HG02981 (cell line): ENCODE measurements around the gene PPP2R5D.
"Not testable (repeated sequence)": the region's sequence is repeated elsewhere in the genome, so short reads cannot be mapped to it uniquely, and the experiment has no call there.

Experiments
- ATAC-seq: cut with Tn5 transposase; IDR thresholded peaks from one replicate; pipeline ENCODE4 v1.9.1; 2021; ENCODE audit warnings: mild to moderate bottlenecking, moderate library complexity; ENCODE audit not compliant: unreplicated experiment

PPP2R5D gene

GRCh38 chr6:43021270-43022047 is 37.1 kb downstream of the PPP2R5D start, which contains the start of gene RRP36:
TSS of gene RRP36 (plus strand) at chr6:43021623. CDS start at chr6:43021655, 32 bp downstream.
- peak; percentile 79 for ATAC-seq

GRCh38 chr6:43024436-43024835 is 40.1 kb downstream of the PPP2R5D start:
- ATAC-seq: no peak

GRCh38 chr6:43026365-43026764 is 42.0 kb downstream of the PPP2R5D start:
- ATAC-seq: no peak

- ATAC-seq: no peak
Measured at GRCh38 chr6:43029120-43029519, 44.8 kb downstream of the PPP2R5D start.

- no peak for ATAC-seq
Measured at GRCh38 chr6:43032326-43032725, 48.0 kb downstream of the PPP2R5D start.

- ATAC-seq: no peak
Measured at GRCh38 chr6:43033496-43034189, 49.3 kb downstream of the PPP2R5D start.

GRCh38 chr6:43034190-43034525 is 49.8 kb downstream of the PPP2R5D start:
- ATAC-seq: no peak

GRCh38 chr6:43035495-43036194 is 51.3 kb downstream of the PPP2R5D start:
- no peak for ATAC-seq

GRCh38 chr6:43036712-43037111 is 52.3 kb downstream of the PPP2R5D start:
- ATAC-seq: no peak

GRCh38 chr6:43037197-43037596 is 52.8 kb downstream of the PPP2R5D start:
- ATAC-seq: no peak

- ATAC-seq: no peak
Measured at GRCh38 chr6:43037706-43038105, 53.3 kb downstream of the PPP2R5D start.

GRCh38 chr6:43038727-43039126 is 54.4 kb downstream of the PPP2R5D start:
- ATAC-seq: no peak

GRCh38 chr6:43040542-43041257 is 56.3 kb downstream of the PPP2R5D start:
- ATAC-seq: no peak

GRCh38 chr6:43041475-43041874 is 57.1 kb downstream of the PPP2R5D start:
- ATAC-seq: not testable (repeated sequence)

- no peak for ATAC-seq
Measured at GRCh38 chr6:43043310-43043709, 58.9 kb downstream of the PPP2R5D start.

GRCh38 chr6:43045371-43045930 is 61.1 kb downstream of the PPP2R5D start:
- ATAC-seq: no peak

GRCh38 chr6:43047998-43048397 is 63.6 kb downstream of the PPP2R5D start:
- ATAC-seq: no peak

- no peak for ATAC-seq
Measured at GRCh38 chr6:43050981-43051380, 66.6 kb downstream of the PPP2R5D start.

GRCh38 chr6:43052225-43052841 is 68.0 kb downstream of the PPP2R5D start:
- no peak for ATAC-seq

GRCh38 chr6:43052842-43053544 is 68.6 kb downstream of the PPP2R5D start:
- peak; percentile 14 for ATAC-seq
